ENCODE results near the gene CXorf66. TPM values are rescaled to one million over a fixed set of nuclear protein-coding genes. Genes with fewer than 3 reads are reported as not detected.
"Not testable (repeated sequence)": the region's sequence is repeated elsewhere in the genome, so short reads cannot be mapped to it uniquely, and the experiment has no call there.

The CXorf66 gene
- total RNA-seq, 1 donor from 2014 or later = not detected

GRCh38 chrX:139930916-139931645 is 34.2 kb downstream of the CXorf66 start:
- DNase-seq (peak; percentile 46), ATAC-seq (ENCODE audit: poor library complexity) (no peak)
- intact Hi-C loops (cut with DNase I) = no loop called here

DNA sequence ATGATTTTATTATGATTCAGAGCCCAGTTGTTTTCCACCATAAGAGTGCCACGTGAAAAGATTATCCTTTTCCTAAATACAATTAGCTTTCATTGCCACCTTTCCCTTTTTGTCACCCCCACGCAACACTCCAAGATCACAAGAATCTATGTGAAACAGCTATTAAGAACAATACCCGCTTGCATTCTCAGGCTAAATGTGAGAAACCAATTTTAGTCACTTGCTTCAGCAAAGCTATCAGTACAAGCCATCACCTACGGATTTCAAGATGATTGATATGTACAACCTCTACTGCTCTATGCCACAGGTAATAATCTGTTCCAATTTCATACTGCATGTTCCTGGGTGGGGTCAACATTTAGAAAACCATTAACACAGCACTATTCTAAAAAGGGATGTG is 34.9 kb downstream of the CXorf66 start:
- DNase-seq (no peak), ATAC-seq (ENCODE audit: poor library complexity) (no peak)
- intact Hi-C loops (cut with DNase I) = no loop called here

DNA sequence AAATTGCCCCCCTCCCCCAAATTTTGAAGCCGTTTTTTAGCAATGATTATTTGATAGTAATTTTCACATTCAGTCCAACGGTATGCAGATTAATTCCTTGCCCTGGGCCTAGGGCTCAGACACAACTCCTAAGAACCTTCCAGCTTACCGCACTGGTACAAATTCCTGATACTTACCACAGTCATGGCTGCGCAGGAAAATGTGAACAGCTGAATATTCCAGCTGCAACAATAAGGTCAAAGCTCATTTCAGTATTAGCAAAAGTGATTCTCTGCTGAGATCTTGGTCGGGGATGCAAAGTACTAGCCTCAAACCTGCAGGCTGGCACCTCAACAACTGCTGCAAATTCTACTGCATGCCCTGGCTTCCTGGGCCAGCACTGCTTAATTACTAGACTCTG is 35.4 kb downstream of the CXorf66 start:
- intact Hi-C loops (cut with DNase I) = no loop called here

DNA sequence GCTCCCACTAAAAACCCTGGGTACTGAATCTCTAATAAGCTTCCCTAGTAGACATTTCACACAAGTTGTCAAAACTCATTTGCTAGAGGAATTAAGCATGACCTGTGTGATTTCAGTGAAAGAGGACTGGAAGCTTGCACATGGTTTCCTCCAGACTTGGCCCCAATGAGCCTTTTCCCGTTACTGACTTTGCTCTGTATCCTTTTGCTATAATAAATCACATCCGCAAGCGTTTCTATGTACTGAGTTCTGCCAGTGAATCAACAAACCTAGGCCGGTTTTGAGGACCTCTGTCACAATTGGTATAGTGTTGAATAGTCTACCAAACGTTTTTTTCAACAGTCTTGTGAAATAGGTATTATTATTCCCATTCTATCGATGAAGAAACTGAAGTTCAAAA is 40.6 kb downstream of the CXorf66 start:
- ATAC-seq (ENCODE audit: poor library complexity) (no peak), DNase-seq (no peak)
- intact Hi-C loops (cut with DNase I) = no loop called here

More for the DNA sequence above, 35.4 kb downstream of the CXorf66 start:
- ATAC-seq (ENCODE audit: poor library complexity) (no peak), DNase-seq (no peak)

DNA sequence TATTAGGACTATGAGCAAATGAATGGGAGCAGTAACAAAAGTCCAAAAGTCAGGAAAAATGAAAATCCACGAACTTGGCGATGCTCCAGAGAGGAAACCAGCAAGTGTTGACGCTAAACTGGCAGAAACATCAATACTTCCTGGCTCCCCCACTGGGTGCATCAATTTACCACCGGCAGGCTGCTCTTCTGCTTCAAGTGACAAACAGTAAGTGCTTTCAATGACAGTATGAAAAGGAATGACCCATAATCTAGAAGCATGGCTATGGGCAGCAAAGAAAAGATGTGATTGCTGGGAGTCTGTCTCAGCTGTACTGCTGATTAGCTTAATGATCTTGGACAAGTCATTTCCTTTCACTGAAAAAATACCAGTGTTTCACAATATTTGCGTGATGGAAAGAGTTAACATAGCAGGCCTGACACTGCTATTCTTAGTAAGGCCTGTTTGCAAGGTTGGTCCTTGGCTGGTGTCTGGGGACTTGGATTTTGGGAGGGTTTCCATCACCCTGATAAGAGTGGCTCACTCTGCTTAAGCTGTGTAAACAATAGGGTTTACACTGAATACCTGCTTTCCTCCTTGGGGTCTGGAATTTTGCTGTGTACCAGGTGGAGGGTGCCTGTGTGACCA is 41.1 kb downstream of the CXorf66 start:
- intact Hi-C loops (cut with DNase I) = no loop called here
- ATAC-seq (ENCODE audit: poor library complexity) (no peak), DNase-seq (no peak)

- ATAC-seq (ENCODE audit: poor library complexity); DNase-seq; intact Hi-C loops (cut with DNase I): not testable (repeated sequence)
Measured at GRCh38 chrX:139921142-139921541, 44.2 kb downstream of the CXorf66 start.

- ATAC-seq (ENCODE audit: poor library complexity) (no peak), DNase-seq (no peak)
- intact Hi-C loops (cut with DNase I) = no loop called here
Measured at GRCh38 chrX:139920316-139920715, 45.0 kb downstream of the CXorf66 start.

- DNase-seq (no peak), ATAC-seq (ENCODE audit: poor library complexity) (no peak)
- intact Hi-C loops (cut with DNase I) = no loop called here
Measured at GRCh38 chrX:139914421-139914820, 50.9 kb downstream of the CXorf66 start.

GRCh38 chrX:139909712-139910111 is 55.6 kb downstream of the CXorf66 start:
- ATAC-seq (ENCODE audit: poor library complexity) = no peak
- DNase-seq = no peak
- intact Hi-C loops (cut with DNase I) = no loop called here

DNA sequence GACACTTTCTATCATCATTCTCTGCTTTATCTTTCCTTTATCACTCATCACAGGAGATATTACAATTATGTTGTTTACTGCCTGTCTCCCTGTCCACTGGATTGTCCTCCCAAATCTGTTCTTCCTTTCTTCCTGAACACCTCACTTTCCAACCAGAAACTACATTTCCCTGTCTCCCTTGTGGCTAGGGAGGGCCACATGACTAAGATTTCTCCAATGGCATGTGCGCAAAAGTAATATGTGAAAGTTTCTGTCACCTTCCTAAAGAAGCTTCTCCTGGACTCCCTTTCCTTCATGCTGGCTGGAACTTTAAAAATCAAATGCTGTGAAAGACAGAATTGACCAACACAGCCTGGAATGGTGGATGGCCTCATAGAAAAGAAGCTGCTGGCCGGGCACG is 58.2 kb downstream of the CXorf66 start:
- ATAC-seq (ENCODE audit: poor library complexity) = no peak
- intact Hi-C loops (cut with DNase I) = no loop called here
- DNase-seq = no peak

GRCh38 chrX:139905743-139906142 is 59.6 kb downstream of the CXorf66 start:
- ATAC-seq (ENCODE audit: poor library complexity) (no peak), DNase-seq (no peak)
- intact Hi-C loops (cut with DNase I) = no loop called here

Small RNA genes lying within 50 kb of the gene (microRNA-seq; reads per million reads assigned to microRNA genes)
- 42.1 reads per million, percentile 44 among the genes with 10 or more reads in this experiment for gene MIR505

Other genes with a start within 250 kb of the CXorf66 start
- gene ATP11C, start 32.5 kb downstream of the CXorf66 start, total RNA-seq = 3.1 TPM

All from Right ventricle myocardium superior (tissue), 1 donor.